Activated T-cell treated with anti-CD3 and anti-CD28 coated beads, Interleukin-2, amount 50 U/mL, for 48 hours (primary cell): ENCODE results near the gene NUBPL.
"Not testable (repeated sequence)": the region's sequence is repeated elsewhere in the genome, so short reads cannot be mapped to it uniquely, and the experiment has no call there.

Experiments
- DNase-seq, 2 experiments: peaks; one replicate each; pipeline ENCODE4 v3.0.0-alpha.2; 2020

Gene NUBPL

DNA sequence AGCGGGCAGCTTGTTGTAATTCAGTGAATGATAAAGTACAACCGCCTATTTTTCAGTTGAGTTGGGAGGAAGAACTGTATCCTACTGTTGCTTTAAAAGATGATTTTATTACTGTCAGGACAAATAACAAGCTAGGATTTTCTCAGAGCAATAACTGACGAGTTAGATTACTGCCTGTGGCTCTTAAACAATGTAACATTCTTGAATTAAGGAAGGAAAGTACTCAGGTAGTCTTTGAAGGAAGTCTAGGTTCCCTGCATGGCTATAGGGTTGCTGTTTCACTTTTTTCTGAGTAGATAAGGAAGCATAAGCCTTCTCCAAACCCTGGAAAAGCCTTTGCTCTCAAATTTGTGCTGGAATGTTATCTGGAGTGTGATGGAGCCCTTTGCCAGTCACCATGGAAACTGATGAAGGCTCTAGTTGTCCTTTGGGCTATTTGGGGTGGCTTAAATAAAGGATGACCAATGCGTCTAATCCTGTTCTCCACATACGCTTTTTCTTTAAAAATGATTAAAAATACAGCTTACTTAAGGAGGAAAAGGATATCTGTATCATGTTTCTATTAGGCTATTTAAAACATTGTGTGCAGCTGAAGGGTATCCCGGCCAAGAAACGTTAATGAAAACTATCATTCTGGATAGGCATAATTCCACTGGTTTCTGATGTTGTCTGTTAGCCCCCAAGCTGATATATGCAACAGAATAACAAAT, 17.7 kb downstream of the NUBPL start:
- no peak for DNase-seq

DNA sequence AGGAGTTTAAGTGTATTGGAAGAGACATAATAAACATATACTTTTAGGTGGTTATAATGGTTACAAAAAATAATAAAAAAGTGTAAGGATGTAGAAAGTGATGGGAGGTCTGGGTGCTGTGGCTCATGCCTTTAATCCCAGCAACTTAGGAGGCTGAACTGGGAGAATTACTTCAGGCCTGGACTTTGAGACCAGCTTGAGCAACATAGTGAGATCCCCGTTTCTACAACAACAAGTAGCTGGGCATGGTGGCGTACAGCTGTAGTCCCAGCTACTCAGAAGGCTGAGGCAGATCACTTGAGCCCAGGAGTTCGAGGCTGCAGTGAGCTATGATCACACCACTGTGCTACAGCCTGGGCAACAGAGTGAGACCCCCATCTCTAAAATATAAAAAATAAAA, 19.0 kb downstream of the NUBPL start:
- DNase-seq, result no peak

DNA sequence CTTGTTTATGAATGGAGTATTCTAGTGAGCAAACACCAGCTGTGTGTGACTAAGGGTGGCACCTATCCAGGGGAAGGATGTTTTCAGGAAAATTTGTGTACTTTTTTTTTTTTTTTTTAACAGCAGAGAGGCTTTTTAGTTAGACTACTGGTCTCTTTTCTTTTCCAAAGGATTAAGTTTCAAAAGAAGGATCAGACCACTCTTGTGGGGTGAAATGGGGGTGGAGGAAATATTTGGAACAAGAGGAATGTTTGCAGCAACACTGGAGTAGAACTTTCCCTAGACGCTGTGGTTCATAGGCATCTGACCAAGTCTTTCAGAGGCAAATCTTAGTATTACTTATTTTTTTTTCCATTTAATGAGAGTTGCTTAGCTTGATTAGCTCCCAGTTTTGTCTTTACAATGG, 21.1 kb downstream of the NUBPL start:
- DNase-seq, result no peak

DNA sequence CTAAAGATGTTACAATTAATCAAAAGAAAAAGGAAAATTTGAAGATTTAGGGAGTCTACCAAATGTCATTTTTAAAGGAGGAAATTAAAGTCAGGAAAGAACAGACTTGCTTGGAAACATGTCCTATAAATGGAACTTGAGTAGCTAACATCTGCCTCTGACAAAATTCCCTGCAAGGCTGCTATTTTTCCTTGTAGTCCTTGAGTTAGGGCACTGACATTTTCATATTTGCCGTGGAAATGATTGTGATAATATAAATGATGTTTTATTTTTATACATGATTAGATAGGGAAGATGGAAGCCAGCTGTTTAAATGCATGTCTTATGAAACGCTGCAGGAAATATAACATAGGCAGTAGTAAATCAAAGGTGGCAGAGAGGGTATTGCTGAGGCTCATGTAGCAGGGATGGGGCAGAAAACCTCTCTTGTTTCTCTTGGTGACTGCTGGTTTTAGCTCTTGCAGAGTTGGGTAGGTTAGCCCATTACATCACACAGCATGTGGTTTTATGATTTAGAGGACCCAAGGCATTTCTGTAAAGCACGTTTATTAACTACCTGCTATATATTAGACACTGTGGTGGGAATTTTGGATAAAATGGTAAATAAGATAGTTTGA, 21.7 kb downstream of the NUBPL start:
- no peak for DNase-seq

DNA sequence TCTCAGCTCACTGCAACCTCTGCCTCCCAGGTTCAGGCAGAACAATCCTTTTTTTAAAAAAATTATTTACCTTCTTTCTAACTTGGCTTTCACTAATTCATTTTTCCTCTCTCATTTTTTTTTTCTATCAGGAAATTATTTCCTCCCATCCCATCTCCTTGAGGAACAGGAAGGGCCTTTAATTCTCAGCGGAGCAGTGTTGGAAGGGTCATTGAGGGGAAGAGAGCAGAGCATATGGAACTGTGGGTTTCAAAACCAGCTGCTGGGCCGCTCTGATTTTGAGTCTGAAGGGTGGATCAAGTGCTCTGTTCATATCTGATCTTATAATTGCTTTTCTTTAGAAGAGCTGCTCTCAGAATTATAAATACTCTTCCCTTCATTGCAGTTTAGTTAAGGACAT, 29.0 kb downstream of the NUBPL start:
- DNase-seq, result no peak

DNA sequence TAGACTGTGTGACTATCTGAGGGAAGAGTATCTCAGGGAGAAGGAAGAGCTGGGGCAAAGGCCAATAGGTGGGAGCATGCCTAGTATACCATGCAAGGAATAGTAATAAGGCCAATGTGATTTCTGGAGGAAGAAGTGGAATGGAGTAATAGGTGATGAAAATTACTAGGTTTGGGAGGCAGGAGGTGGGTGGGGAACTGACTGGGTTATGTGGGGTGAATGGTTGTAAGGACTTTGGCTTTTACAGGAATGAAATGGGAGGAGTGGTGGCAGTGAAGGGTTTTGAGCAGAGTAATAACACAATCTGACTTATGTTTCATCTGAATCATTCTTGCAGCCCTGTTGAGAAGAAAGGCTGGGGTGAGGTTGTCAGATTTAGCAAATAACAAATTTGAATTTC, 30.9 kb downstream of the NUBPL start:
- no peak for DNase-seq

DNA sequence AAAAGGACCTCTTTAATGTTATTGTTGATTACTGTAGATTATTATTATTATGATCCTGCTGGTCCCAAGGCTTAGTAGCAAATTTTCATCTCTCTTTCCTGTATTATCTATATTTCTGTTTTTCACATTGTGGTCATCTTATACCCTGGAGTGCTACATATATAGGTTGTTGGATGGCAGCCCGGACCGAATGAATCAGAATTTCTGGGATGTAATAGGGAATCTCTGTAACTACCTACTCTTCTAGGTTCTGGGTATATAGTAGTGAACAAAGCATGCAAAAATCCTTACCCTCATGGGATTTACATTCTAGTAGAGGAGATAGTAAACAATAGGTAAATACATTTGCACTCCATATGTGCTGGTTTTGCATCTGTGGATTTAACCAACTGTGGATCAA, 31.4 kb downstream of the NUBPL start:
- no peak for DNase-seq

DNA sequence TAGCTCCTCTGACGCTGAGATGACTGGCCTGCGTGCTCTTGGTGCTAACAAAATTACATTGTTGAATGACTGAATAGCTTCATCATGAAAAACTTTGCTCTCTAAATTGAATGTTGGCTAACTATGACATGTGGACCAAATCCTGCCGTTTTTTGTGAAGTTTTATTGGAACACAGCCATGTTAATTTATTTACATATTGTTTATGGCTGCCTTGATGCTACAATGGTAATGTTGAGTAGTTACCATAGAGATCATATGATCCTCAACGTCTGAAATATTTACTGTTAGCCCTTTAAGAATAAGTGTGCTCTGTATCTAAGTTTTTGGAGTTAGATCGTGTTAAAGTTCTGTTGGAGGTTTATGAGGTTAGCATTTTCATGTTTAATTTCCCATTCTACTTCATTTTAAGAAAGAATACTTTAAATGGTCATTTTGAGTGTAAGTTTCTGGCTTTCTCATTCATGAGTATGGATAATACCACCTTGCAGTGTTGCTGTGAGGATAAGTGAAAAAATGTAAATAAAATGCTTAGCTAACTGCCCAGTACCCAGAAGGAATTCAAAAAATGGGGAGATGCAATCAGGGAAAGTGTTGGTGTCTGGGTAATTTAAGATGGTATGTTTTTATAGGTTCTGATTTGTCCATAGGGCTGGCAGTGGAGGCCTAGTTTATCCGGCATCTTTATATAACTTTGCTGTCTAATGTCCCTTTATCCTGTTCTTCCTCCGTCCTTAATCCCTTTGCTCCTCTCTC, 35.3 kb downstream of the NUBPL start:
- DNase-seq, result no peak

DNA sequence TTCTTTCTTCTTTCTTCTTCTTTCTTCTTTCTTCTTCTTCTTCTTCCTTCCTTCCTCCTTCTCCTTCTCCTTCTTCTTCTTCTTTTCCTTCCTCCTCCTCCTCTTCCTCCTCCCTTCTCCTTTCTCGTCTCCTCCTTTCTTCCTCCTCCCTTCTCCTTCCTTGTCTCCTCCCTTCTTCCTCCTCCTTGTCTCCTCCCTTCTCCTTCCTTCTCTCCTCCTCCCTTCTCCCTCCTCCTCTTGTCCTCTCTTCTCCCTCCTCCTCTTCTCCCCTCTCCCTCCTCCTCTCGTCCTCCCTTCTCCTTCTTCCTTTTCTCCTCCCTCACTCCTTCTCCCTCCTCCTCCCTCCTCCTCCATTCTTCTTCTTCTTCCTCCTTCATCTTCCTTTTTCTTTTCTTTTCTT, 44.5 kb downstream of the NUBPL start:
- DNase-seq, result no peak

DNA sequence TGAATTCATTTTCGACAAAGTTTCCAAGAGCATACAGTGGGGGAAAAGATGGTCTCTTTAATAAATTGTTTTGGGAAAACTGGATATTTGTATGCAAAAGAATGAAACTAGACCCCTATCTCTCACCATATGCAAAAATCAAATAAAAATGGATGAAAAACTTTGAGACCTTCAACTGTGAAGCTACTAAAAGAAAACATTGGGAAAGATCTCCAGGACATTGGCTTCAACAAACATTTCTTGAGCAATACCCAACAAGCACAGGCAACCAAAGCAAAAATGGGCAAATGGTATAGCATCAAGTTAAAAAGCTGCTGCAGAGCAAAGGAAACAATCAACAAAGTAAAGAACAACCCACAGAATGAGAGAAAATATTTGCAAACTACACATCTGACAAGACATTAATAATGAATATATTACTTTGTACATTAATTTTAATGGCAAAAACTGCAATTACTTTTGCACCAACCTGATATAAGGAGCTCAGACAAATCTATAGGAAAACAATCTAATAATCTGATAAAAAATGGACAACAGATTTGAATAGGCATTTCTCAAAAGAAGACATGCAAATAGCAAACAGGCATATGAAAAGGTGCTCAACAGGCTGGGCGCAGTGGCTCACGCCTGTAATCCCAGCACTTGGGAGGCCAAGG, 50.7 kb downstream of the NUBPL start:
- no peak for DNase-seq

DNA sequence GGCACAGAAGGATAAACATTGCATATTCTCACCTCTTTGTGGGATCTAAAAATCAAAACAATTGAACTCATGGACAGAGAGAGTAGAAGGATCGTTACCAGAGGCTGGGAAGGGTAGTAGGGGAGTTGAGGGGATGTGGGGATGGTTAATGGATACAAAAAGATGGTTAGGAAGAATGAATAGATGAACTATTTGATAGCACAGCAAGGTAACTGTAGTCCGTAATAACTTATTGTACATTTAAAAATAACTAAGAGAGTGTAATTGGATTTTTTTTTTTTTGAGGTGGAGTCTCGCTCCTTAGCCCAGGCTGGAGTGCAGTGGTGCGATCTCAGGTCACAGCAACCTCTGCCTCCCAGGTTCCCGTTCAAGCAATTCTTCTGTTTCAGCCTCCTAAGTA, 52.0 kb downstream of the NUBPL start:
- no peak for DNase-seq

DNA sequence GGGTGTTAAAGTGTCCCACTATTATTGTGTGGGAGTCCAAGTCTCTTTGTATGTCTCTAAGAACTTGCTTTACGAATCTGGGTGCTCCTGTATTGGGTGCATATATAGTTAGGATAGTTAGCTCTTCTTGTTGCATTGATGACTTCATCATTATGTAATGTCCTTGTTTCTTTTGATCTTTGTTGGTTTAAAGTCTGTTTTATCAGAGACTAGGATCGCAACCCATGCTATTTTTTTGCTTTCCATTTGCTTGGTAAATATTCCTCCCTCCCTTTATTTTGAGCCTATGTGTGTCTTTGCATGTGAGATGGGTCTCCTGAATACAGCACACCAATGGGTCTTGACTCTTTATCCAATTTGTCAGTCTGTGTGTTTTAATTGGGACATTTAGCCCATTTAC, 57.7 kb downstream of the NUBPL start:
- DNase-seq, result not testable (repeated sequence)

DNA sequence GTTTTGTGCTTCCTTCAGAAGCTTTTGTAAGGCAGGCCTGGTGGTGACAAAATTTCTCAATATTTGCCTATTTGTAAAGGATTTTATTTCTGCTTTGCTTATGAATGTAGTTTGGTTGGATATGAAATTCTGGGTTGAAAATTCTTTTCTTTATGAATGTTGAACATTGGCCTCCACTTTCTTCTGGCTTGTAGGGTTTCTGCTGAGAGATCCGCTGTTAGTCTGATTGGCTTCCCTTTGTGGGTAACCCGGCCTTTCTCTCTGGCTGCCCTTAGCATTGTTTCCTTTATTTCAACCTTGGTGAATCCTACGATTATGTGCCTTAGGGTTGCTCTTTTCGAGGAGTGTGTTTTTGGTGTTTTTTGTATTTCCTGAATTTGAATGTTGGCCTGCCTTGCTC, 58.2 kb downstream of the NUBPL start:
- no peak for DNase-seq

DNA sequence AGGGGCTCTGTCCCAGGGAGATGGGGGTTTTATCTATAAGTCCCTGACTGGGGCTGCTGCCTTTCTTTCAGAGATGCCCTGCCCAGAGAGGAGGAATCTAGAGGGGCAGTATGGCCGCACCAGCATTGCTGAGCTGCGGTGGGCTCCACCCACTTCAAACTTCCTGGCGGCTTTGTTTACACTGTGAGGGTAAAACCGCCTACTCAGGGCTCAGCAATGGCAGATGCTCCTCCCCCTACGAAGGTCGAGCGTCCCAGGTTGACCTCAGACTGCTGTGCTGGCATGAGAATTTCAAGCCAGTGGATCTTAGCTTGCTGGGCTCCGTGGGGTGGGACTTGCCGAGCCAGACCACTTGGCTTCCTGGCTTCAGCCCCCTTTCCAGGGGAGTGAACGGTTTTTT, 59.7 kb downstream of the NUBPL start:
- DNase-seq, result not testable (repeated sequence)

DNA sequence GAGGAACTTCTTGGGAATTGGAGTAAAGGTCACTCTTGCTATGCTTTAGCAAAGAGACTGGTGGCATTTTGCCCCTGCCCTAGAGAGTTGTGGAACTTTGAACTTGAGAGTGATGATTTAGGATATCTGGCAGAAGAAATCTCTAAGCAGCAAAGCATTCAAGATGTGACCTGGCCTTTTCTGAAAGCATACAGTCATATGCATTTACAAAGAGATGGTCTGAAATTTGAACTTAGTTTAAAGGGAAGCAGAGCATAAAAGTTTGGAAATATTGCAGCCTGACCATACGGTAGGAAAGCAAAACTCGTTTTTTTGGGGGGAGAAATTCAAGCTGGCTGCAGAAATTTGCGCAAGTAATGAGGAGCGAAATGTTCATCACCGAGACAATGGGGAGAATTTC, 60.9 kb downstream of the NUBPL start:
- DNase-seq, result no peak

DNA sequence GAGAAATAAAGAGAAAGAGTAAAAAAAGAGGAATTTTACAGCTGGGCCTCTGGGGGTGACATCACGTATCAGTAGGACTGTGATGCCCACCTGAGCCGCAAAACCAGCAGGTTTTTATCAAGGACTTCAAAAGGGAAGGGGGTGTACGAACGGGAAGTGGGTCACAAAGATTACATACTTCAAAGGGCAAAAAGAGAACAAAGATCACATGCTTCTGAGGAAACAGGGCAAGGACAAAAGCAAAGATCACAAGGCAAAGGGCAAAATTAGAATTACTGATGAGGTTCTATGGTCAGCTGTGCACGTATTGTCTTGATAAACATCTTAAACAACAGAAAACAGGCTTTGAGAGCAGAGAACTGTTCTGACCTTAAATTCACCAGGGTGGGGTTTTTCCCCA, 91.7 kb downstream of the NUBPL start:
- DNase-seq, result not testable (repeated sequence)

DNA sequence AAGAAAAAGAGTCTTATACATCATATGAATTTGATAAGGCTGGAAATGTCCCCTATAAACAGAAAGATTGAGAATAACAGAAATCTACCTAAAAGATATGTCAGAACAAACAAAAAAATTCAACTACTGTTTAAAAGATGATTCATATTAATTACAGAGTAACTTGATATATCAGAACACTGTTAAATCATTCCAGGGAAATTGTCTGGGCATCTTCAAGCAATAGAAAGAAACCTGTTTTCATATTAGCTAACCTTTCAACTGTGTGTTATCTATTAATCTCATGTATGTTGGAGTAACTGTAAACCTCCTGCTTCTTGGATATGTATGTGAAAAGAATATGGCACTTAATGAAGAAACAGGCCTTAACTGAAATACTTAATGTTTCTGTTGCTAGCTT, 96.7 kb downstream of the NUBPL start:
- no peak for DNase-seq

DNA sequence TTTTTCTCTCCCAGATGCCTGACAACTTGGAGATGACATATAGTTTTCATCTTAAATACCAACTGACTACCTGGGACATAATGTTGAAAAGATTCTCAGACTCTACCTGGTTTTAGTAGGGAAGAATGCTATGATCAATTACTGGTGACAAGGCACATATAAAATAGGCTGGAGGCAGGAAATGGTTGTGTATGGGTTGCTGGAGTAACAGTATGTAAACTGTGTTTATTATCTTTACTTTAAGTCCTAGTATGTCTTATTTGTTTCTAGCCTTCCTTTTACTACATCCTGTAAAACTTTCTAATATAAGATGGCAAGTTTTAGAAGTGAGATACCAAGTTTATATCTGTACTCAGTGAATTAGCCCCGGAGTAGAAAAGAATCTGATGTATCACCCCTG, 98.1 kb downstream of the NUBPL start:
- no peak for DNase-seq

DNA sequence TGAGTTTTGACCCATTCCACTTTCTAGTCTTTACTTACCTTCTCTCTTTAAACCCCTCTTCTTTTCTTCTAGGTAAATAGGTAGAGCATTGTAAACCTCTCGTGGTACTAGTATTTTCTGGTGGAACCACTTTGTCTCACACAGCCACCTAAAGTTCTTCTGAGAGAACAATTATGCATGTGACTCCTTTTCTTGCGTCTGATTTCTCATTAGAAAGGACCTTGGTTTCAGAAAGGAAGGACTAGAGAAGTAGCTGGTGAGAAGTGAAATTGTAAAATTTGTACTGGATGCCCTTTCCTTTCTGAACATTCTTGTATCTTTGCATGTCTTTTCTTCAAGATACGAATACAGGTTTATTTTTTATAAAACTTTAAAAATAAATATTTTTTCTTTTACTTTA, 99.0 kb downstream of the NUBPL start:
- no peak for DNase-seq

DNA sequence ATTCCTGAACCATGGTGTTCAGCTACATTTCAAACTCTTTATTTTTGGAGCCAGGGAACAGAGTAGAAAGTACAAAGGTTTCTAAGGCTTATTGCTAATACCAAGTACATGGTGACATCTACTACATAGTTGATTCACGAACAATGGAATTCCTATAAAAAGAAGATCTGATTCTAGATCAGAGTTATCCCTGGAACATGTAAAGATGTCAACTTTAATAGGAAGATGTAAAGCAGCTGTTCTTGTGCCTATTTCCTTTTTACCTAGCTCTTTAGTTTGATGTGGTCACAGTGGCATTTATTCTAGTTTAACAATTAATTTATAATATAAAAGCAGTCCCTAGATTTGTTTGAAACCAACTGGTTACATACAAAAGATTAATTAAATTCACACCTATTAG, 99.5 kb downstream of the NUBPL start:
- no peak for DNase-seq

DNA sequence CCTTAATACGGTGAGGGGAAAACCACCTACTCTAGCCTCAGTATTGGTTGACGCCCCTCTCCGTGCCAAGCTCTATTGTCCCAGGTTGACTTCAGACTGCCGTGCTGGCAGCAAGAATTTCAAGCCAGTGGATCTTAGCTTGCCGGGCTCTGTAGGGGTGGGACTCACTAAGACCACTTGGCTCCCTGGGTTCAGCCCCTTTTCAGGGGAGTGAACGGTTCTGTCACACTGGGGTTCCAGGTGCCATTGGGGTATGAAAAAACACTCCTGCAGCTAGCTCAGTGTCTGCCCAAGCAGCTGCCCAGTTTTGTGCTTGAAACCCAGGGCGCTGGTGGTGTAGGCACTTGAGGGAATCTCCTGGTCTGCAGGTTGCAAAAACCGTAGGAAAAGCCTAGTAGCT, 107.1 kb downstream of the NUBPL start:
- no peak for DNase-seq

DNA sequence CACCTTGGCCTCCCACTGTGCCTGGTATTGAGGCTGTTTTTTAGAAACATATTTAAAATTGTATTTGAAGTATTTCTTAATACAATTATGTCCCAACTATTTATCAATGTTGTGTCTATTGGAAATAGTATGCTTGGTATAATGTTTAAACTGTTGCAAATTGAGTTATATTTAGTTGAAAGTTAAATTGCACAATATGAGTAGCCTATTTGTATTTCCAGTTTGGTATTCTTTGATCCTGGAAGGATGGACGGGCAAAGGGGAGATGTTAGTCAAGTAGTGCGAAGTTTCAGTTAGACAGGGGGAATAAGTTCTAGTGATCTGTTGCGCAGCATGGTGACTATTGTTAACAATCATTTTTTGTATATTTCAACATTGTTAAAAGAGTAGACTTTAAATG, 111.5 kb downstream of the NUBPL start:
- DNase-seq, result no peak

DNA sequence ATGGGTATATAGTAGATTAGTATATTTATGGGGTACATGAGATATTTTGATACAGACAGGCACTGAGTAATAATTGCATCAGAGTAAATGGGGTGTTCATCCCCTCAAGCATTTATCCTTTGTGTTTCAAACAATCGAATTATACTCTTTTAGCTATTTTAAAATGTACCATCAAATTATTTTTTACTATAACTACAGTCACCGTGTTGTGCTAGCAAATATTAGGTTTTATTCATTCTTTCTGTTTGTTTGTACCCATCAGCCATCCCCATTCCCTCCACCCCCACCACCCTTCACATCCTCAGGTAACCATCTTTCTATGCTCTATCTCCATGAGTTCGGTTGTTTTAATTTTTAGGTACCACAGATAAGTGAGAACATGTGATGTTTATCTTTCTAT, 115.8 kb downstream of the NUBPL start:
- no peak for DNase-seq

DNA sequence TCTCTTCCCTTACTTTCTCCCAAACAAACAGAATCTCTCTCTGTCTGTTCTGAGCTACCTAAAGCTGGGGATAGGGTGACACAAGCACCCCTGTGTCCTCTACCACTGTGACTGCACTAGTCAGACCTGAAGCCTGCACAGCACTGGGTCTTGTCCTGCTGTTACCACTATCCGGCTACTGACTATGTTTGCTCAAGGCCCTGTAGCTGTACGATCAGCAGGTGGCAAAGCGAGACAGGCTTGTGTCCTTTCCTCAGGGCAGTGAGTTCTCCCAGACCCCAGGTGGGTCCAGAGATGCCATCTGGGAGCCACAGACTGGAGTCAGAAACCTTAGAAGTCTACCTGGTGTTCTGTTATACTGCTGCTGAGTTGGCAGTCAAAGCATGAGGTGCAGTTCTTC, 116.4 kb downstream of the NUBPL start:
- no peak for DNase-seq
